Upper lobe of left lung (tissue), 4 donors: ENCODE data around the gene MPG.

Source experiments
- POLR2A ChIP-seq, 4 donors: fragments of 450-650 bp; IDR thresholded peaks; one replicate each; pipeline ENCODE4 v1.5.1; 2016 to 2017; ENCODE audit warnings: antibody characterized with exemption in 4 of 4, mild to moderate bottlenecking in 2 of 4
- TF ChIP-seq, protein P1 (sequence below), 6 experiments: fragments of 450-650 bp in 4 of 6; fragments of 200-600 bp in 2 of 6; sonication (generic) in 2 of 6; IDR thresholded peaks; one replicate each; pipeline ENCODE4 v1.5.1; 2016 to 2019; ENCODE audit warnings: antibody characterized with exemption in 6 of 6

GRCh38 chr16:44655-45054 lies 33.4 kb upstream of the MPG start:
- TF ChIP-seq, protein P1, sequence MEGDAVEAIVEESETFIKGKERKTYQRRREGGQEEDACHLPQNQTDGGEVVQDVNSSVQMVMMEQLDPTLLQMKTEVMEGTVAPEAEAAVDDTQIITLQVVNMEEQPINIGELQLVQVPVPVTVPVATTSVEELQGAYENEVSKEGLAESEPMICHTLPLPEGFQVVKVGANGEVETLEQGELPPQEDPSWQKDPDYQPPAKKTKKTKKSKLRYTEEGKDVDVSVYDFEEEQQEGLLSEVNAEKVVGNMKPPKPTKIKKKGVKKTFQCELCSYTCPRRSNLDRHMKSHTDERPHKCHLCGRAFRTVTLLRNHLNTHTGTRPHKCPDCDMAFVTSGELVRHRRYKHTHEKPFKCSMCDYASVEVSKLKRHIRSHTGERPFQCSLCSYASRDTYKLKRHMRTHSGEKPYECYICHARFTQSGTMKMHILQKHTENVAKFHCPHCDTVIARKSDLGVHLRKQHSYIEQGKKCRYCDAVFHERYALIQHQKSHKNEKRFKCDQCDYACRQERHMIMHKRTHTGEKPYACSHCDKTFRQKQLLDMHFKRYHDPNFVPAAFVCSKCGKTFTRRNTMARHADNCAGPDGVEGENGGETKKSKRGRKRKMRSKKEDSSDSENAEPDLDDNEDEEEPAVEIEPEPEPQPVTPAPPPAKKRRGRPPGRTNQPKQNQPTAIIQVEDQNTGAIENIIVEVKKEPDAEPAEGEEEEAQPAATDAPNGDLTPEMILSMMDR (IDR thresholded peaks at IDR 0.05), result no peak
- TF ChIP-seq POLR2A (IDR thresholded peaks at IDR 0.05), result no peak
